Chondrocyte (in vitro differentiated cells): Measurements from ENCODE around the gene TMEM175. TPM values are rescaled to one million over a fixed set of nuclear protein-coding genes. Genes with fewer than 3 reads are reported as not detected.
"Not testable (repeated sequence)": the region's sequence is repeated elsewhere in the genome, so short reads cannot be mapped to it uniquely, and the experiment has no call there.

Source experiments
- DNase-seq: peaks from one replicate; pipeline ENCODE4 v3.0.0; 2021; ENCODE audit warnings: mixed read lengths, low spot score
- H3K27ac Mint-ChIP-seq: one replicate; pipeline ENCODE4 v1.8.0; 2021; ENCODE audit warnings: mild to moderate bottlenecking, moderate library complexity, mixed read lengths; ENCODE audit not compliant: unreplicated experiment
- H3K27me3 Mint-ChIP-seq: 2 replicates; pipeline ENCODE4 v1.8.0; 2021; ENCODE audit warnings: low read depth, mixed read lengths
- H3K36me3 Mint-ChIP-seq: 2 replicates; pipeline ENCODE4 v1.8.0; 2021; ENCODE audit warnings: low read depth, mixed read lengths
- H3K4me1 Mint-ChIP-seq: 2 replicates; pipeline ENCODE4 v1.8.0; 2021; ENCODE audit warnings: low read depth, mild to moderate bottlenecking, mixed read lengths
- H3K4me3 Mint-ChIP-seq: one replicate; pipeline ENCODE4 v1.8.0; 2021; ENCODE audit warnings: mild to moderate bottlenecking, moderate library complexity, mixed read lengths; ENCODE audit not compliant: unreplicated experiment
- H3K9me3 Mint-ChIP-seq: 2 replicates; pipeline ENCODE4 v1.8.0; 2021; ENCODE audit warnings: low read depth, mixed read lengths
- CTCF ChIP-seq: fragments of 200-600 bp; sonication (generic); IDR thresholded peaks from 2 replicates; pipeline ENCODE4 v1.5.0; 2021; ENCODE audit warnings: antibody characterized with exemption, mild to moderate bottlenecking, moderate library complexity
- total RNA-seq: library from RNA; stranded (reverse); gene quantifications from 3 replicates; pipeline ENCODE4 v1.2.1, GENCODE V29; 2021

Gene TMEM175
- total RNA-seq, 1 donor from 2014 or later, result 26.1 TPM

- DNase-seq, result no peak
- no peak for TF ChIP-seq CTCF
- Mint-ChIP-seq H3K9me3 (no peaks in the 10 kb centered on the region), H3K27me3 (peaks cover 6% of the 10 kb centered on the region), H3K4me3 (no peak overlapping the region), H3K27ac (no peak overlapping the region), H3K4me1 (peaks cover 7% of the 10 kb centered on the region), H3K36me3 (no peaks in the 10 kb centered on the region)
Measured at GRCh38 chr4:997375-998071, 65.3 kb downstream of the TMEM175 start.

GRCh38 chr4:998096-998691 is 65.9 kb downstream of the TMEM175 start:
- no peak for DNase-seq
- H3K9me3 Mint-ChIP-seq, result no peaks in the 10 kb centered on the region
- H3K36me3 Mint-ChIP-seq, result no peaks in the 10 kb centered on the region
- peaks cover 4% of the 10 kb centered on the region for H3K4me1 Mint-ChIP-seq
- H3K27ac Mint-ChIP-seq, result no peak overlapping the region
- no peak overlapping the region for H3K4me3 Mint-ChIP-seq
- no peak for TF ChIP-seq CTCF
- peaks cover 6% of the 10 kb centered on the region for H3K27me3 Mint-ChIP-seq

GRCh38 chr4:999240-999863 is 67.1 kb downstream of the TMEM175 start:
- not testable (repeated sequence) for H3K27me3 Mint-ChIP-seq, H3K36me3 Mint-ChIP-seq

GRCh38 chr4:999882-1000425 is 67.7 kb downstream of the TMEM175 start:
- no peak for TF ChIP-seq CTCF
- no peak overlapping the region for H3K27ac Mint-ChIP-seq
- peaks cover 8% of the 10 kb centered on the region for H3K27me3 Mint-ChIP-seq
- H3K4me1 Mint-ChIP-seq, result peaks cover 4% of the 10 kb centered on the region
- no peak overlapping the region for H3K4me3 Mint-ChIP-seq
- H3K36me3 Mint-ChIP-seq, result peaks cover 2% of the 10 kb centered on the region
- H3K9me3 Mint-ChIP-seq, result no peaks in the 10 kb centered on the region
- no peak for DNase-seq

More at GRCh38 chr4:999240-999863, 67.1 kb downstream of the TMEM175 start:
- not testable (repeated sequence) for H3K4me1 Mint-ChIP-seq, H3K9me3 Mint-ChIP-seq, H3K4me3 Mint-ChIP-seq, DNase-seq, H3K27ac Mint-ChIP-seq
- peak; percentile 18 for TF ChIP-seq CTCF

GRCh38 chr4:1000686-1001260 is 68.5 kb downstream of the TMEM175 start:
- Mint-ChIP-seq H3K9me3 (no peaks in the 10 kb centered on the region), H3K27me3 (peaks cover 8% of the 10 kb centered on the region), H3K4me1 (peaks cover 4% of the 10 kb centered on the region), H3K4me3 (no peak overlapping the region), H3K27ac (no peak overlapping the region), H3K36me3 (peaks cover 2% of the 10 kb centered on the region)
- no peak for DNase-seq
- no peak for TF ChIP-seq CTCF
